T-cell (primary cell): Measurements from ENCODE around the gene TMEM132E. TPM values are rescaled to one million over a fixed set of nuclear protein-coding genes. Genes with fewer than 3 reads are reported as not detected.

Experiments used
- total RNA-seq, 35 experiments: library from RNA in 6 of 35; stranded (reverse) in 6 of 35; fragments of 120-200 nt in 1 of 35; gene quantifications; one replicate each; pipeline versions ENCODE4 v1.2.1 to v1.2.4 and lab custom pipeline; 2013 to 2026

The TMEM132E gene
- total RNA-seq, 5 donors from 2014 or later (not counting 1 experiment from before 2014, with no cell fraction given): 0.09 to 0.47 (median 0.32) TPM; not detected in 1

Other genes starting within 250 kb of the TMEM132E start
- not detected for gene CCL13, start 223.1 kb upstream of the TMEM132E start, total RNA-seq
- not detected for gene CCL1, start 216.3 kb upstream of the TMEM132E start, total RNA-seq